ENCODE data around the gene WBP2.
"Not testable (repeated sequence)": the region's sequence is repeated elsewhere in the genome, so short reads cannot be mapped to it uniquely, and the experiment has no call there.

WBP2 gene

GRCh38 chr17:75813081-75814020, 41.8 kb downstream of the WBP2 start:
- ChIA-PET POLR2A (no interaction called here), CTCF (interaction anchor here (1.0 to 3.8 kb wide), 3 partner anchors 9 to 29 kb away, joined by 3 to 18 read pairs (median 5); no protein-coding TSS in a partner anchor)
- WGBS (ENCODE audit: insufficient coverage), result 98% methylated on average over 18 of the region's 24 CpGs
- no peaks in the 10 kb centered on the region for H3K9me3 ChIP-seq (ENCODE audit: control extremely low read depth in 1 of 5, control insufficient read depth in 4 of 5, insufficient read depth in 2 of 5, low read depth in 1 of 5, low read length in 4 of 5)
- H3K36me3 ChIP-seq (ENCODE audit: control insufficient read depth in 4 of 4, insufficient read depth in 4 of 4, low read length in 3 of 4), result peaks cover 19 to 87% (median 73%) of the 10 kb centered on the region in 4 experiments
- H3K4me1 ChIP-seq (ENCODE audit: control extremely low read depth in 1 of 4, control insufficient read depth in 4 of 4, insufficient read depth in 4 of 4, low read length in 3 of 4), result no peaks in the 10 kb centered on the region
- H3K27me3 ChIP-seq (replicated peaks in 2 of 5; ENCODE audit: control insufficient read depth in 4 of 5, insufficient read depth in 5 of 5, low read length in 4 of 5), result no peaks in the 10 kb centered on the region
- H3K4me3 ChIP-seq (ENCODE audit: control insufficient read depth in 1 of 7, extremely low read depth in 1 of 7, insufficient read depth in 4 of 7, low read depth in 2 of 7, low read length in 6 of 7), result no peak overlapping the region
- DNase-seq, result no peak
- no peak overlapping the region for H3K27ac ChIP-seq (ENCODE audit: insufficient read depth in 1 of 2, low read depth in 1 of 2, low read length in 2 of 2, poor library complexity in 1 of 2, severe bottlenecking in 2 of 2)

GRCh38 chr17:75812096-75813013, 42.8 kb downstream of the WBP2 start:
- POLR2A ChIA-PET, result no interaction called here
- whole genome bisulfite sequencing (ENCODE audit: insufficient coverage), result 97% methylated on average over 26 of the region's 27 CpGs
- H3K36me3 ChIP-seq (ENCODE audit: control insufficient read depth in 4 of 4, insufficient read depth in 4 of 4, low read length in 3 of 4), result peaks cover 19 to 78% (median 65%) of the 10 kb centered on the region in 4 experiments

GRCh38 chr17:75811174-75811573, 44.0 kb downstream of the WBP2 start:
- ChIA-PET POLR2A (interaction anchor here (0.7 kb wide), 1 partner anchor 14 kb away, joined by 4 read pairs; no protein-coding TSS in a partner anchor), CTCF (interaction anchor here (1.0 to 3.8 kb wide), 2 partner anchors 15 to 45 kb away, joined by 3 to 18 read pairs; no protein-coding TSS in a partner anchor)
- no peak for DNase-seq
- no peak overlapping the region for H3K4me3 ChIP-seq (ENCODE audit: control insufficient read depth in 1 of 7, extremely low read depth in 1 of 7, insufficient read depth in 4 of 7, low read depth in 2 of 7, low read length in 6 of 7)
- H3K27me3 ChIP-seq (replicated peaks in 2 of 5; ENCODE audit: control insufficient read depth in 4 of 5, insufficient read depth in 5 of 5, low read length in 4 of 5), result no peaks in the 10 kb centered on the region
- H3K27ac ChIP-seq (ENCODE audit: insufficient read depth in 1 of 2, low read depth in 1 of 2, low read length in 2 of 2, poor library complexity in 1 of 2, severe bottlenecking in 2 of 2), result no peak overlapping the region
- WGBS (ENCODE audit: insufficient coverage), result 97% methylated on average over 6 of the region's 7 CpGs
- peaks cover 19 to 66% (median 58%) of the 10 kb centered on the region in 4 experiments for H3K36me3 ChIP-seq (ENCODE audit: control insufficient read depth in 4 of 4, insufficient read depth in 4 of 4, low read length in 3 of 4)
- H3K9me3 ChIP-seq (ENCODE audit: control extremely low read depth in 1 of 5, control insufficient read depth in 4 of 5, insufficient read depth in 2 of 5, low read depth in 1 of 5, low read length in 4 of 5), result no peaks in the 10 kb centered on the region
- no peaks in the 10 kb centered on the region for H3K4me1 ChIP-seq (ENCODE audit: control extremely low read depth in 1 of 4, control insufficient read depth in 4 of 4, insufficient read depth in 4 of 4, low read length in 3 of 4)

More at GRCh38 chr17:75812096-75813013, 42.8 kb downstream of the WBP2 start:
- no peak overlapping the region for H3K4me3 ChIP-seq (ENCODE audit: control insufficient read depth in 1 of 7, extremely low read depth in 1 of 7, insufficient read depth in 4 of 7, low read depth in 2 of 7, low read length in 6 of 7)
- no peaks in the 10 kb centered on the region for H3K4me1 ChIP-seq (ENCODE audit: control extremely low read depth in 1 of 4, control insufficient read depth in 4 of 4, insufficient read depth in 4 of 4, low read length in 3 of 4)
- no peak overlapping the region for H3K27ac ChIP-seq (ENCODE audit: insufficient read depth in 1 of 2, low read depth in 1 of 2, low read length in 2 of 2, poor library complexity in 1 of 2, severe bottlenecking in 2 of 2)
- H3K9me3 ChIP-seq (ENCODE audit: control extremely low read depth in 1 of 5, control insufficient read depth in 4 of 5, insufficient read depth in 2 of 5, low read depth in 1 of 5, low read length in 4 of 5), result no peaks in the 10 kb centered on the region
- no peak for DNase-seq
- CTCF ChIA-PET, result interaction anchor here (1.0 to 3.8 kb wide), 3 partner anchors 10 to 28 kb away, joined by 3 to 18 read pairs (median 5); no protein-coding TSS in a partner anchor
- no peaks in the 10 kb centered on the region for H3K27me3 ChIP-seq (replicated peaks in 2 of 5; ENCODE audit: control insufficient read depth in 4 of 5, insufficient read depth in 5 of 5, low read length in 4 of 5)

- ChIA-PET CTCF (interaction anchor here (0.7 to 3.8 kb wide), 3 partner anchors 16 to 79 kb away, joined by 3 to 18 read pairs (median 3); no protein-coding TSS in a partner anchor), POLR2A (interaction anchor here (0.7 kb wide), 1 partner anchor 14 kb away, joined by 4 read pairs; no protein-coding TSS in a partner anchor)
- not testable (repeated sequence) for H3K9me3 ChIP-seq (ENCODE audit: control extremely low read depth in 1 of 5, control insufficient read depth in 4 of 5, insufficient read depth in 2 of 5, low read depth in 1 of 5, low read length in 4 of 5); H3K4me1 ChIP-seq (ENCODE audit: control extremely low read depth in 1 of 4, control insufficient read depth in 4 of 4, insufficient read depth in 4 of 4, low read length in 3 of 4); H3K27ac ChIP-seq (ENCODE audit: insufficient read depth in 1 of 2, low read depth in 1 of 2, low read length in 2 of 2, poor library complexity in 1 of 2, severe bottlenecking in 2 of 2); H3K27me3 ChIP-seq (replicated peaks in 2 of 5; ENCODE audit: control insufficient read depth in 4 of 5, insufficient read depth in 5 of 5, low read length in 4 of 5); DNase-seq; H3K4me3 ChIP-seq (ENCODE audit: control insufficient read depth in 1 of 7, extremely low read depth in 1 of 7, insufficient read depth in 4 of 7, low read depth in 2 of 7, low read length in 6 of 7)
- 98% methylated on average over 11 of the region's 11 CpGs for WGBS (ENCODE audit: insufficient coverage)
- H3K36me3 ChIP-seq (ENCODE audit: control insufficient read depth in 4 of 4, insufficient read depth in 4 of 4, low read length in 3 of 4), result peaks cover 17 to 62% (median 54%) of the 10 kb centered on the region in 4 experiments
Measured at GRCh38 chr17:75810756-75811155, 44.4 kb downstream of the WBP2 start.

- no peak overlapping the region for H3K27ac ChIP-seq (ENCODE audit: insufficient read depth in 1 of 2, low read depth in 1 of 2, low read length in 2 of 2, poor library complexity in 1 of 2, severe bottlenecking in 2 of 2)
- no peaks in the 10 kb centered on the region for H3K9me3 ChIP-seq (ENCODE audit: control extremely low read depth in 1 of 5, control insufficient read depth in 4 of 5, insufficient read depth in 2 of 5, low read depth in 1 of 5, low read length in 4 of 5)
- H3K36me3 ChIP-seq (ENCODE audit: control insufficient read depth in 4 of 4, insufficient read depth in 4 of 4, low read length in 3 of 4), result peaks cover 17 to 59% (median 51%) of the 10 kb centered on the region in 4 experiments
- no peak overlapping the region for H3K4me3 ChIP-seq (ENCODE audit: control insufficient read depth in 1 of 7, extremely low read depth in 1 of 7, insufficient read depth in 4 of 7, low read depth in 2 of 7, low read length in 6 of 7)
- DNase-seq, result no peak
- WGBS (ENCODE audit: insufficient coverage), result 100% methylated on average over 2 of the region's 5 CpGs
- CTCF ChIA-PET, result interaction anchor here (0.7 to 3.8 kb wide), 2 partner anchors 16 to 80 kb away, joined by 3 to 18 read pairs; no protein-coding TSS in a partner anchor
- POLR2A ChIA-PET, result no interaction called here
- H3K27me3 ChIP-seq (replicated peaks in 2 of 5; ENCODE audit: control insufficient read depth in 4 of 5, insufficient read depth in 5 of 5, low read length in 4 of 5), result no peaks in the 10 kb centered on the region
- no peaks in the 10 kb centered on the region for H3K4me1 ChIP-seq (ENCODE audit: control extremely low read depth in 1 of 4, control insufficient read depth in 4 of 4, insufficient read depth in 4 of 4, low read length in 3 of 4)
Measured at GRCh38 chr17:75810216-75810615, 44.9 kb downstream of the WBP2 start.

- ChIA-PET CTCF (no interaction called here), POLR2A (no interaction called here)
- Histone ChIP-seq H3K36me3 (ENCODE audit: control insufficient read depth in 4 of 4, insufficient read depth in 4 of 4, low read length in 3 of 4) (peaks cover 13 to 54% (median 47%) of the 10 kb centered on the region in 4 experiments), H3K4me3 (ENCODE audit: control insufficient read depth in 1 of 7, extremely low read depth in 1 of 7, insufficient read depth in 4 of 7, low read depth in 2 of 7, low read length in 6 of 7) (no peak overlapping the region), H3K27me3 (replicated peaks in 2 of 5; ENCODE audit: control insufficient read depth in 4 of 5, insufficient read depth in 5 of 5, low read length in 4 of 5) (no peaks in the 10 kb centered on the region), H3K9me3 (ENCODE audit: control extremely low read depth in 1 of 5, control insufficient read depth in 4 of 5, insufficient read depth in 2 of 5, low read depth in 1 of 5, low read length in 4 of 5) (no peaks in the 10 kb centered on the region), H3K27ac (ENCODE audit: insufficient read depth in 1 of 2, low read depth in 1 of 2, low read length in 2 of 2, poor library complexity in 1 of 2, severe bottlenecking in 2 of 2) (peak overlapping the region in 1 of 2 experiments; percentile 39), H3K4me1 (ENCODE audit: control extremely low read depth in 1 of 4, control insufficient read depth in 4 of 4, insufficient read depth in 4 of 4, low read length in 3 of 4) (no peaks in the 10 kb centered on the region)
- WGBS (ENCODE audit: insufficient coverage), result 97% methylated on average over 24 of the region's 24 CpGs
- DNase-seq, result no peak
Measured at GRCh38 chr17:75809631-75810111, 45.5 kb downstream of the WBP2 start.

Measured in common myeloid progenitor, CD34-positive (primary cell).